HG03280 (cell line): ENCODE measurements around the gene CHKA.

Experiments
- ATAC-seq: cut with Tn5 transposase; IDR thresholded peaks from one replicate; pipeline ENCODE4 v1.9.1; 2021; ENCODE audit warnings: mild to moderate bottlenecking, moderate library complexity; ENCODE audit not compliant: unreplicated experiment

CHKA gene

DNA sequence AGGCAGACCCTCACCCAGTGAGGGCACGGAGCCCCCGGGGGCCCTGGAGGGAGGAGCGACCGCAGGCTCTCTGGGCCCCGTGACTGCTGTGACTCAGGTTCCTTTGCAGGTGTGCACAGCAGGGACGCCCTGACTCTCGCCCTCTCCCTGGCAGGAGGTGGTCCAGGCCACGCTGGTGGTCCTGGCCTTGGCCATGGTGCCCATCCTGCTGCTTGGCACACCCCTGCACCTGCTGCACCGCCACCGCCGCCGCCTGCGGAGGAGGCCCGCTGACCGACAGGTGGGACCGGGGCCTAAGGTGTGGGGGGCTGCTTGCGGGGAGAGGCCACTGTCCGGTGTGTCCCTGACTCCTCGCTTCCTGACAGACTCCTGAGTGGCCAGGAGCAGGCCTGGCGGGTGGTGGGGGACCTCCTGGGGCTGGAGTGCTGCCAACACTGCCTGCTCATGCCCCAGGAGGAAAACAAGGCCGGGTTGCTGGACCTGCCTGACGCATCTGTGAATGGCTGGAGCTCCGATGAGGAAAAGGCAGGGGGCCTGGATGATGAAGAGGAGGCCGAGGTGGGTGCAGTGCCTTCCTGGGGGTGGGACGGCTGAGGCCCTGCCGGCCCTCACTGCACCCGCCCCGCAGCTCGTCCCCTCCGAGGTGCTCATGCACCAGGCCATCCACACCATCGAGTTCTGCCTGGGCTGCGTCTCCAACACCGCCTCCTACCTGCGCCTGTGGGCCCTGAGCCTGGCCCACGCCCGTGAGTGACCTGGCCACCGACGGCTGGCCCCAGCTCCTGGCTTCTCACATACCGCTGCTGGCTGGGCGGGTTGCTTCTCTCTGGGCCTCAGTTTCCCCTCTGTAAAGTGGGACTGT lies 71.4 kb downstream of the CHKA start:
- ATAC-seq = no peak

DNA sequence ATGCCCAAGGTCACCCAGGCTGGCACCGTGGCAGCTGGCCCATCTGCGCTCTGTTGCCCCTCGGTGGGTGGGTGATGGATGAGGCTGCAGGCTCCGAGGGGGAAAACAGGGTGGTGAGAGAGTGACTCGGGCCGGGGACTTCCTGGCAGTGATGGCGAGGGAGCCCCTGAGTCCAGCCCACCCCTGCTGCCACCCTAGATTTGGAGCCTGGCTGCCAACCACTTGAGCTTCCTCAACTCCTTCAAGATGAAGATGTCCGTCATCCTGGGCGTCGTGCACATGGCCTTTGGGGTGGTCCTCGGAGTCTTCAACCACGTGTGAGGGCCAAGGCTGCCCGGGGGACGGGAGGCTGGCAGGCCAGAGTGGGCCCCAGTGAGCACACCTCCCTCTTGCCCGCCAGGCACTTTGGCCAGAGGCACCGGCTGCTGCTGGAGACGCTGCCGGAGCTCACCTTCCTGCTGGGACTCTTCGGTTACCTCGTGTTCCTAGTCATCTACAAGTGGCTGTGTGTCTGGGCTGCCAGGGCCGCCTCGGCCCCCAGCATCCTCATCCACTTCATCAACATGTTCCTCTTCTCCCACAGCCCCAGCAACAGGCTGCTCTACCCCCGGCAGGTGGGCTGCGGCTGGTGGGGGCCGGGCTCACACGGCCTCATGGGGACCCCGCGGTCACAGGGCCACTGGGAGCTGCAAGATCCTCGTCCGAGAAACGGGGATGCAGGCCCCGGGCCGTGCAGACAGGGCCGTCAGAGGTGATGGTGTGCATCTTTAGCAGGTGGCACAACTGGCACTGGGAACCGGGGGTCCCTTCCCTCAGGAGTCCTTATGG lies 72.3 kb downstream of the CHKA start:
- no peak for ATAC-seq

GRCh38 chr11:68047437-68048290 lies 73.5 kb downstream of the CHKA start:
- no peak for ATAC-seq

DNA sequence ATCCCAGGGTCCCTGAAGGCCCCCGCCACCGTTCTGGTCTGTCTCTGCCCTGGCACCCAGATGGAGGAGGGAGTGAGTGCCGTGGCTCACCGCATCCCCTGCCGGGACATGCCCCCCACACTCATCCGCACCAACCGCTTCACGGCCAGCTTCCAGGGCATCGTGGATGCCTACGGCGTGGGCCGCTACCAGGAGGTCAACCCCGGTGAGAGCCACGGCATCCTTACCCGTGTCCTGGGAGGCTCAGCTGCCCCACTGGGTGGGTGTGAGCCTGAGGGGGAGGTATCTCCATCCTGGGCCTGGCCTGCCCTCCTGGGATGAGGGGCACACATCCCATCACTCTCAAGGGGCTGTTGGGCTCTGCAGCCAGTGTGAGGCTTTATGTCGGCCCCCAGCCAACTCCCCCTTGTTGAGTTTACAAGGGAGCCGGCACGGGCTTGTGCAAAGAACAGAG lies 76.3 kb downstream of the CHKA start:
- no peak for ATAC-seq

DNA sequence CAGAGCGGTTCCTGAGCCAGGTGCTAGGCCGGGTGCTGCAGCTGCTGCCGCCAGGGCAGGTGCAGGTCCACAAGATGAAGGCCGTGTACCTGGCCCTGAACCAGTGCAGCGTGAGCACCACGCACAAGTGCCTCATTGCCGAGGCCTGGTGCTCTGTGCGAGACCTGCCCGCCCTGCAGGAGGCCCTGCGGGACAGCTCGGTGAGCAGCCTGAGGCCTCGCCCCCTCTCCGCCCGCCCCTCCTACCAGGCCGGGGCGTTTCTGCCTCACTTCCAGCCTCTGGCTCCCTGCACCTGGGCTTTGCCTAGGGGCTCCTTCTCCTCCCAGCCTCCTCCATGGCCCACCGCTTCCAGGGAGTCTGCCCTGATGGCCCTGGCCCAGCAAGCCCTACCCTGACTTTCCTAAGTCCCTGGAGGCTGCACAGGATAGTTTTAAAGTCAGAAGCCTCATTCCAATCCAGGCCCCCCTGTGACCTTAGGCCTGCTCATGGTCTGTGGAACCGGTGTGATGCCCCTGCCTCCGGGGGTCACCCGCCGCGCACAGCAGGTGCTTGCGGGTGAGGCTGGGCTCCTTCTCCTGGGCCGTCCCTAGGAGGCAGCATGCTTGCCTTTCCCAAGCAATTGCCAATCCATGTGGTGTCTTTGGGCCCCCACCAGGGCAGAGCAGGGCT lies 76.9 kb downstream of the CHKA start:
- ATAC-seq = no peak

DNA sequence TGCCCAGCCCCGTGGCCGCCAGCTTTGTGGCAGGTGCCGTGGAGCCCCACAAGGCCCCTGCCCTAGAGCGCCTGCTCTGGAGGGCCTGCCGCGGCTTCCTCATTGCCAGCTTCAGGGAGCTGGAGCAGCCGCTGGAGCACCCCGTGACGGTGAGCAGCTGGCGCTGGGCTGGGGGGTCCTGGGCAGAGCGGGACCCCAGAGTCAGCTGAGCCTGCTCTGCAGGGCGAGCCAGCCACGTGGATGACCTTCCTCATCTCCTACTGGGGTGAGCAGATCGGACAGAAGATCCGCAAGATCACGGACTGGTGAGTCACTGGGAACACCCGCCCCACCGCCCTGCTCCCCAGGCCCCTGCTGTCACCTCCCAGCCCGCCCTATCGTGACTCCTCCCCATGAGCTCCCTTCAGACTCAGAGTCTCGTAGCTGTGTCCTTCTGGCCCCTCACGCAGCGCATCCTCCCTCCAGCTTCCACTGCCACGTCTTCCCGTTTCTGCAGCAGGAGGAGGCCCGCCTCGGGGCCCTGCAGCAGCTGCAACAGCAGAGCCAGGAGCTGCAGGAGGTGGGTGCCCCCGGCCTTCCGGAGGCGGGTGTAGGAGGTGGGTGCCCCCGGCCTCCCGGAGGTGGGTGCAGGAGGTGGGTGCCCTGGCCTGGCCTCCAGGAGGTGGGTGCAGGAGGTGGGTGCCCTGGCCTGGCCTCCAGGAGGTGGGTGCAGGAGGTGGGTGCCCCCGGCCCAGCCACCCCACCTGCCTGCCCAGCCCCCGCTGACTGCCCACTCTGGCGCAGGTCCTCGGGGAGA lies 77.6 kb downstream of the CHKA start:
- ATAC-seq = no peak

DNA sequence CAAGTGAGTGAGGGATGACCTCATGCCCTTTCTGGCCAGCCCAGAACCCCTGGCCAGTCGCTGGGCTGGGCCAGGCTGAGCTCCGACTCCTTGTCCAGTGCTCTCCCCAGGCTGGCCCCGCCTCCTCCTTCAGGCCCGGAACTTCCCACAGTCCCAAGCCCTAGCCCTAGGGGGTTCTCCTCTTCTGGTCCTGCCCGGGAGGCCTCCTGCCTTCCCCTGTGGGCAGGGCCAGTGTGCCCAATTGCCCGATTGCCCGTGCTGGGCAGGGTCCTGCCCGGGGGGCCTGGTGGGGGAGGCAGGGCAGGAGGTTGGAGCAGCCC lies 78.2 kb downstream of the CHKA start:
- ATAC-seq = no peak

GRCh38 chr11:68042219-68043028 lies 78.8 kb downstream of the CHKA start:
- ATAC-seq = no peak

GRCh38 chr11:68041617-68042218 lies 79.5 kb downstream of the CHKA start:
- no peak for ATAC-seq

DNA sequence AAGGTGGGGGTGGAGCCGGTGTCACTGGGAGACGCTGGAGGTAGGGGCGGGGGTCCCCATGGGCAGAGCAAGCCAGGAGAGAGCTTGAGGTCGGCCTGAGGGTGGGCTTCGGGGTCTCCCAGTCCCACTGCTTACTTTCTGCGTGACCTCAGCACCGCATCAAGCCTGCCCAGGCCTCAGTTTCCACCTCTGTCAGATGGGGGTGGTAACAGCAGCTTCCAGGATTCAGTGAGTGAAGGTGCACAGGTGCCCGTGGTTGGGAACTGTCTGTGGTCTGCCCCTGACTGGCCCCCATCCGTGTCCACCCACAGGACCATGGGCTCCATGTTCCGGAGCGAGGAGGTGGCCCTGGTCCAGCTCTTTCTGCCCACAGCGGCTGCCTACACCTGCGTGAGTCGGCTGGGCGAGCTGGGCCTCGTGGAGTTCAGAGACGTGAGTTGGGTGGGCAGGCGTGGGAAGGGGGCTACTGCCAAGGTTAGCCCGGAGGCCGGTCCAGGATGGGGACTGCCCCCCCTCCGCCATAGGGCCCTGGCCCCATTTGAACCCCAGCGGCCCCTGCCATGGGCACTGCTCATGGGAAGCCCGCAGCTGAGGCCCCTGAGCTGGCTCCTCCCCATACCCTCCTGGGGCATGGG lies 80.1 kb downstream of the CHKA start:
- no peak for ATAC-seq

GRCh38 chr11:68040101-68040956 lies 80.9 kb downstream of the CHKA start:
- peak; percentile 43 for ATAC-seq

DNA sequence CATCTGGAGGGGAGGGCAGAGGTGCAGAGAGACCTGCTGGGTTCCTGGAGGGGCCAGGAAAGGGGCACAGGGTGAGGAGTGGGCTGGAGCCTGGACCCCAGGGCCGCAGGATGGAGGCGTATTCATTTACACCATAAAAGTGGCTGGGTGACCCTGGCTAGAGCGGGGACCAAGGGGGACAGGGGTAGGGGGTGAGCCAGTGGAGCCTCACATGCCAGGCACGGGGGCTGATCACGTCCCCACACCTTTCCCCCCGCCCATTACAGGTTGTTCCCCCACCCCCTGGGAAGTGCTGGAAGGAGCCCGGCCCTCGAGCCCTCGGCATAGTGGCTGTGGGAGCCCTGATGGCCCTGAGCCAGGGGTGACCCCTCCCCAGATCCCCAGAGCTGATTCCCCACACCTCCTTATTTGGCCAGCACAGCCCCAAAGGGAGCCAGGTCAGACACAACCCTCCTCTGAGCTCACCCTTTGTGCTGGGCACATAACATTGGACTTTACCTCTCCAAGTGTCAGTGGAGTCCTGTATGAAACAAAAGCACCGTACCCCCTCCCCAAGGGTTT lies 81.6 kb downstream of the CHKA start:
- no peak for ATAC-seq

DNA sequence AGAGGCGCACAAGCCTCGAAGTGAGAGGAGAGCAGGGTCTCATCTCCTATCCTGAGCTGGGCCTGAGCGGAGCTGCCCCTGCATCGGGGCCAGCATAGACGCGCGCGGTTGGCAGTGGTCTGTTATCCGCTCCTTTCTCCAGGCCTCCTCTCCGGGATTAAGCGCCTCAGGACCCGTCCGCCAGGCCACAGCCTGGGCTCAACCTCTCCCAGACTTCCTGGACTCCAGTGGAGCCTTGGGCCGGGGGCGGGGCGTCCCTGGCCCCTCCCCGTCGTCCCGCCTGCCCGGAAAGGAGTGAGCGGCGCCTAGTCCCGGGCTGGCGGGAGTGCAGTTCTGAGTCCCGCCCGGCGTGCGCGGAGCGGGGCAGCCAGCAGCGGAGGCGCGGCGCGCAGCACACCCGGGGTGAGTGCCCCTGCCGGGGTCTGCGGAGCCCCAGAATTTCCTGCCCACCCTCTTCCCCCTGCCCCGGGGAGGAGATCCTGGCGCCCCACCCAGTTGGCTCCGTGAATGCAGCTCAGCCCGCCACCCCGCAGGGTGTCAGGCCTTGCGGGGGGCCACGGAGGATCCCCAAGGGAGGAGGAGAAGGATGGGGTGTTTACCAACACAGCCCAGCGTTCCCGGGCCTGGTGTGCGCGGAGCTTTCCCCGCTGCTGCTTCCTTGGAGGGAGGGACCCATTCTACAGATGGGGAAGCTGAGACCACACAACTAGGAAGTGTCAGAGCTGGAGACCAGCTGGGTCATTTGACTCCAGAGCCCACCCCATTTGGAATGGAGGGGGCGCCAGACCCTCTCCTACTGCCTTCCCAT lies 82.3 kb downstream of the CHKA start, which contains the start of gene TCIRG1:
Gene TCIRG1 (plus strand): TSS at position 308 of the 808 bp plus-strand sequence. CDS start 2,247 bp downstream, outside the sequence.
- ATAC-seq = peak; percentile 49

DNA sequence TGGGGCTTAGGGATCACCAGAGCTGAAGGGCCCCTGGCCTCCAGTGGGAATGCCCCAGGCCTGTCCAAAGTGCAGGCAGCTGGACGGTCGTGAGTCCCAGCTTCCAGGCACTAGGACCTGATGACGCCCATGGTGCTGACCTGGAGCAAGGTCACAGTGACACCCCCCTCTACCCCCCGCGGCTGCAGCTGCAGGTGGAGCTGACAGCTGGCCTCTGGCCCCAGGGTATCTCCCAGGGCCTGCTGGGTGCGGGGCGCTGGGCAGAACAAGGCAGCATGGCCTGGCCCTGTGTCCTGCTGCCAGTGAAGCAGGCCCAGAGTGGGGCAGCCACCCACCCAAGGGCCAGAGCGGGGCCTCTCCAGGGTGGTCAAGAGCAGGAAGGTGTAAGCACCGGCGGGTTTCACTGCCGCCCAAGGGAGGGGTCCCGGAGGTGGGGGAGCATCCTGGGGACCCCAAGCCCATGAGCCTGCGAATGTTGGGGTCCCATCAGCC lies 82.9 kb downstream of the CHKA start:
- ATAC-seq = no peak

- no peak for ATAC-seq
Measured at GRCh38 chr11:68037411-68038225, 83.6 kb downstream of the CHKA start.
